ENCODE measurements around the gene PYDC1.

DNA sequence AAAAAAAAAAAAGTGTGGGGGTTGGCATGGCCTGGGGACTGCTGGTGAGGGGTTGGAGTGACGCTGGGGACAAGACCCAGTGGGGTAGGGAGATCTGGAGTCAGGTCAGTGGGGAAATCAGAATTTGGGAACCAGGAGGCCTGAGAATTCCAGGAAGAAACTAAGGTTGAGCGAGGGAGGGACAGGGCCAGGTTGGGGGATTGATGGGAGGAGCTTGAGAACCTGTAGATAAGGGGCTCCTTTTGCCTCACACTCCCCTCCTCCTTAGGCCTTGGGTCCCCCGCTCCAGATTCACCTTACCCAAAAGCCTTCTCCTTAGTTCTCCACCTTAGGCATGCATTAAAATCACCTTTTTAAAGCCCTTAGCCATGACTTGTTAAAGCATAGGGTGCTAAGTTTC lies 8.3 kb upstream of the PYDC1 start:
- TF ChIP-seq, protein P1, sequence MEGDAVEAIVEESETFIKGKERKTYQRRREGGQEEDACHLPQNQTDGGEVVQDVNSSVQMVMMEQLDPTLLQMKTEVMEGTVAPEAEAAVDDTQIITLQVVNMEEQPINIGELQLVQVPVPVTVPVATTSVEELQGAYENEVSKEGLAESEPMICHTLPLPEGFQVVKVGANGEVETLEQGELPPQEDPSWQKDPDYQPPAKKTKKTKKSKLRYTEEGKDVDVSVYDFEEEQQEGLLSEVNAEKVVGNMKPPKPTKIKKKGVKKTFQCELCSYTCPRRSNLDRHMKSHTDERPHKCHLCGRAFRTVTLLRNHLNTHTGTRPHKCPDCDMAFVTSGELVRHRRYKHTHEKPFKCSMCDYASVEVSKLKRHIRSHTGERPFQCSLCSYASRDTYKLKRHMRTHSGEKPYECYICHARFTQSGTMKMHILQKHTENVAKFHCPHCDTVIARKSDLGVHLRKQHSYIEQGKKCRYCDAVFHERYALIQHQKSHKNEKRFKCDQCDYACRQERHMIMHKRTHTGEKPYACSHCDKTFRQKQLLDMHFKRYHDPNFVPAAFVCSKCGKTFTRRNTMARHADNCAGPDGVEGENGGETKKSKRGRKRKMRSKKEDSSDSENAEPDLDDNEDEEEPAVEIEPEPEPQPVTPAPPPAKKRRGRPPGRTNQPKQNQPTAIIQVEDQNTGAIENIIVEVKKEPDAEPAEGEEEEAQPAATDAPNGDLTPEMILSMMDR (IDR thresholded peaks at IDR 0.05), result no peak
- no peak for TF ChIP-seq POLR2A (IDR thresholded peaks at IDR 0.05)
- no peak for TF ChIP-seq POLR2AphosphoS5 (IDR thresholded peaks at IDR 0.05)
- TF ChIP-seq EP300 (IDR thresholded peaks at IDR 0.05), result no peak

Data from stomach (tissue), 4 donors.